ENCODE results near the gene ERVW-1.

DNA sequence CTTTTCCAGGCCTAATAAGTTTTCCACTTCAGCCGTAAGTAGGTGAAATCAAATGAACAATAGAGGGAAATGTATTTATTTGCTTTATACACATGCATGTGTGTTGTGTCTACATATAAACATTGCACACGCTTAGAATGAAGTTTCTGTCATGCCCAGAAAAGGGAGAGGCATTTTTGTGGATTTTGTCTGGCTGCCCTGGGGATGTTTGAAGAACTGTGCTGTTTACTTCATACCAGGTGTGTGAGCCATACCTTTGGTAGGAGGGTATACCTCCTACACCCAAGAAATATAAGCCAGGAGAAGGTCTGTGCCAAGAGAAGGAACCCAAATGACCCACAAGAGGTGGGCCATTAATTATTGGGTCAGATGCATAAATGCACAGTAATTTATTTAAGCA is 17.6 kb downstream of the ERVW-1 start:
- TF ChIP-seq POLR2A (IDR thresholded peaks at IDR 0.05): no peak
- TF ChIP-seq, protein P1, sequence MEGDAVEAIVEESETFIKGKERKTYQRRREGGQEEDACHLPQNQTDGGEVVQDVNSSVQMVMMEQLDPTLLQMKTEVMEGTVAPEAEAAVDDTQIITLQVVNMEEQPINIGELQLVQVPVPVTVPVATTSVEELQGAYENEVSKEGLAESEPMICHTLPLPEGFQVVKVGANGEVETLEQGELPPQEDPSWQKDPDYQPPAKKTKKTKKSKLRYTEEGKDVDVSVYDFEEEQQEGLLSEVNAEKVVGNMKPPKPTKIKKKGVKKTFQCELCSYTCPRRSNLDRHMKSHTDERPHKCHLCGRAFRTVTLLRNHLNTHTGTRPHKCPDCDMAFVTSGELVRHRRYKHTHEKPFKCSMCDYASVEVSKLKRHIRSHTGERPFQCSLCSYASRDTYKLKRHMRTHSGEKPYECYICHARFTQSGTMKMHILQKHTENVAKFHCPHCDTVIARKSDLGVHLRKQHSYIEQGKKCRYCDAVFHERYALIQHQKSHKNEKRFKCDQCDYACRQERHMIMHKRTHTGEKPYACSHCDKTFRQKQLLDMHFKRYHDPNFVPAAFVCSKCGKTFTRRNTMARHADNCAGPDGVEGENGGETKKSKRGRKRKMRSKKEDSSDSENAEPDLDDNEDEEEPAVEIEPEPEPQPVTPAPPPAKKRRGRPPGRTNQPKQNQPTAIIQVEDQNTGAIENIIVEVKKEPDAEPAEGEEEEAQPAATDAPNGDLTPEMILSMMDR (IDR thresholded peaks at IDR 0.05): no peak

Measured in testis (tissue), 2 donors.